Measurements from ENCODE around the gene CSRP1. TPM values are rescaled to one million over a fixed set of nuclear protein-coding genes. Genes with fewer than 3 reads are reported as not detected.

Gene CSRP1
- total RNA-seq, 2 experiments from 2014 or later = 46.4 to 89.8 TPM

GRCh38 chr1:201513498-201514243, 6.7 kb upstream of the CSRP1 start:
- no peak overlapping the region for H3K4me3 ChIP-seq (ENCODE audit: low read depth, low read length, poor library complexity, severe bottlenecking)
- H3K9me2 ChIP-seq (ENCODE audit: insufficient read depth, low read length) = no peaks in the 10 kb centered on the region
- no peak for TF ChIP-seq EZH2phosphoT487 (IDR thresholded peaks at IDR 0.05; ENCODE audit: borderline replicate concordance, low read depth, low read length)
- no peak for TF ChIP-seq CTCF (conservative IDR thresholded peaks at IDR 0.05; ENCODE audit: low read length)
- ChIA-PET CTCF (ENCODE audit: unreplicated experiment) (interaction anchor here (1.1 to 6.1 kb wide), 3 partner anchors 10 to 73 kb away, joined by 3 to 82 read pairs (median 24); no protein-coding TSS in a partner anchor), POLR2A (interaction anchor here (0.9 to 4.4 kb wide), 3 partner anchors 11 to 66 kb away, joined by 3 to 39 read pairs (median 32); no protein-coding TSS in a partner anchor)
- intact Hi-C loops (cut with micrococcal nuclease; ENCODE audit: unreplicated experiment) = loop anchor here (1.0 kb wide), 3 partner anchors 31 to 128 kb away; no protein-coding TSS in a partner anchor
- BruUV-seq (replicated peaks) = no TSS peak
- H3K4me2 ChIP-seq (ENCODE audit: low read length) = no peak overlapping the region
- H4K20me1 ChIP-seq (ENCODE audit: insufficient read depth, low read length) = no peaks in the 10 kb centered on the region
- H3K4me1 ChIP-seq (ENCODE audit: insufficient read depth, low read length, poor library complexity, severe bottlenecking) = peaks cover 43% of the 10 kb centered on the region
- no peaks in the 10 kb centered on the region for H3K36me3 ChIP-seq (ENCODE audit: insufficient read depth, low read length)
- no peaks in the 10 kb centered on the region for H3K9me3 ChIP-seq (ENCODE audit: low read length)
- H3K27ac ChIP-seq (ENCODE audit: low read depth, low read length, poor library complexity, severe bottlenecking) = no peak overlapping the region
- no peak for DNase-seq (ENCODE audit: low spot score)
- no peaks in the 10 kb centered on the region for H3K79me2 ChIP-seq (ENCODE audit: insufficient read depth, low read depth, low read length)
- no peak overlapping the region for H2AFZ ChIP-seq (ENCODE audit: low read length)

- Histone ChIP-seq H3K4me2 (ENCODE audit: low read length) (peak overlapping the region; percentile 79), H3K79me2 (ENCODE audit: insufficient read depth, low read depth, low read length) (no peaks in the 10 kb centered on the region), H3K36me3 (ENCODE audit: insufficient read depth, low read length) (no peaks in the 10 kb centered on the region), H3K9me2 (ENCODE audit: insufficient read depth, low read length) (no peaks in the 10 kb centered on the region), H3K9me3 (ENCODE audit: low read length) (no peaks in the 10 kb centered on the region), H3K4me3 (ENCODE audit: low read depth, low read length, poor library complexity, severe bottlenecking) (peak overlapping the region; percentile 46), H3K27ac (ENCODE audit: low read depth, low read length, poor library complexity, severe bottlenecking) (peak overlapping the region; percentile 58), H2AFZ (ENCODE audit: low read length) (peak overlapping the region; percentile 90), H4K20me1 (ENCODE audit: insufficient read depth, low read length) (no peaks in the 10 kb centered on the region), H3K4me1 (ENCODE audit: insufficient read depth, low read length, poor library complexity, severe bottlenecking) (peaks cover 59% of the 10 kb centered on the region)
- intact Hi-C loops (cut with micrococcal nuclease; ENCODE audit: unreplicated experiment) = no loop called here
- TF ChIP-seq EZH2phosphoT487 (IDR thresholded peaks at IDR 0.05; ENCODE audit: borderline replicate concordance, low read depth, low read length) (no peak), CTCF (conservative IDR thresholded peaks at IDR 0.05; ENCODE audit: low read length) (no peak)
- ChIA-PET POLR2A (interaction anchor here (0.5 to 4.4 kb wide), 6 partner anchors 10 to 1261 kb away, joined by 3 to 39 read pairs (median 5); no protein-coding TSS in a partner anchor), CTCF (ENCODE audit: unreplicated experiment) (interaction anchor here (0.5 to 6.1 kb wide), 9 partner anchors 9 to 71 kb away, joined by 3 to 82 read pairs (median 4); no protein-coding TSS in a partner anchor)
- no TSS peak for BruUV-seq (replicated peaks)
- peak; percentile 62 for DNase-seq (ENCODE audit: low spot score)
Measured at GRCh38 chr1:201511941-201512539, 5.1 kb upstream of the CSRP1 start.
